Stomach (tissue), 4 donors: ENCODE measurements around the gene COA8.

ENCODE experiments used
- EP300 ChIP-seq: sonication (generic); formaldehyde crosslinking; IDR thresholded peaks from one replicate; pipeline ENCODE4 v1.6.1; 2017; ENCODE audit warnings: antibody characterized with exemption
- POLR2A ChIP-seq, 4 donors: fragments of 450-650 bp; IDR thresholded peaks; one replicate each; pipeline ENCODE4 v1.6.1; 2016; ENCODE audit warnings: antibody characterized with exemption in 4 of 4, control low read depth in 2 of 4, mild to moderate bottlenecking in 1 of 4, moderate library complexity in 1 of 4
- TF ChIP-seq, protein P1 (sequence below), 7 experiments: fragments of 450-650 bp in 4 of 7; fragments of 200-600 bp in 3 of 7; sonication (generic) in 3 of 7; IDR thresholded peaks; one replicate each; pipeline ENCODE4 v1.5.1; 2016 to 2019; ENCODE audit warnings: antibody characterized with exemption in 7 of 7, control low read depth in 2 of 7, mild to moderate bottlenecking in 1 of 7

DNA sequence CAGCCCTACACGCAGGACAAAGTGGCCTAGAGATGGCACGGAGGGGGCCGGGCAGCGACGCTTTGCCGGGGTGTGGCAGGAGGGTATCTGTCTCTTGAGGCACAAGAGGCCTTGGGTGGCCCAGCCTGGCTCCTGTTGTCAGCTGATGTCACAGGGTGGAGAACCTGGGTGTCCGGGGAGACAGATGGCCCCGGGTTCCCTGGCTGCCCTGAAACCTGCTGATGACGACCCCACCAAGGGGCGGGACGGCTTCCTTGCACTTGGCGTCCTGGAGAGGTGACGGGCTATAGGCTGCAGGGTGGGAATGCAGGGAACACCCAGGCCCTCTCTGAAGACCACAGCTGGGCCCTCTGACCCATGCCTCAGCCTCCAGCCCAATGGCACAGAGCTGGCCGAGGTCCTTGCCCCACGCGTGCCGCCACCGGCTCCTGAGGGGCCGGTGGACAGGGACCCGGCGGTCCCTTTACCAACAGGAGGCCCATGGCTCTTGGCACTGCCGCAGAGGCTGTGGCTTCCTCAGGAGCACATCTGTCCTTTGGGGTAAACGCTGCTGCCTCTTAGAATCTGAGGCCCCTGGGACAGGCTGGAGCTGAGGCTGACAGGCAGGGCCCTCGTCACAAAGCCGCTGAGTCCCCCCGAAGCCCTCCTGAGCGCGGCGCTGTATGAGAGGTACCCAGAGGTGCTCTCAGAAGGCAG is 17.4 kb upstream of the COA8 start:
- TF ChIP-seq, protein P1, sequence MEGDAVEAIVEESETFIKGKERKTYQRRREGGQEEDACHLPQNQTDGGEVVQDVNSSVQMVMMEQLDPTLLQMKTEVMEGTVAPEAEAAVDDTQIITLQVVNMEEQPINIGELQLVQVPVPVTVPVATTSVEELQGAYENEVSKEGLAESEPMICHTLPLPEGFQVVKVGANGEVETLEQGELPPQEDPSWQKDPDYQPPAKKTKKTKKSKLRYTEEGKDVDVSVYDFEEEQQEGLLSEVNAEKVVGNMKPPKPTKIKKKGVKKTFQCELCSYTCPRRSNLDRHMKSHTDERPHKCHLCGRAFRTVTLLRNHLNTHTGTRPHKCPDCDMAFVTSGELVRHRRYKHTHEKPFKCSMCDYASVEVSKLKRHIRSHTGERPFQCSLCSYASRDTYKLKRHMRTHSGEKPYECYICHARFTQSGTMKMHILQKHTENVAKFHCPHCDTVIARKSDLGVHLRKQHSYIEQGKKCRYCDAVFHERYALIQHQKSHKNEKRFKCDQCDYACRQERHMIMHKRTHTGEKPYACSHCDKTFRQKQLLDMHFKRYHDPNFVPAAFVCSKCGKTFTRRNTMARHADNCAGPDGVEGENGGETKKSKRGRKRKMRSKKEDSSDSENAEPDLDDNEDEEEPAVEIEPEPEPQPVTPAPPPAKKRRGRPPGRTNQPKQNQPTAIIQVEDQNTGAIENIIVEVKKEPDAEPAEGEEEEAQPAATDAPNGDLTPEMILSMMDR (IDR thresholded peaks at IDR 0.05) = no peak
- TF ChIP-seq EP300 (no peak), POLR2A (IDR thresholded peaks at IDR 0.05) (no peak)
